Fibroblast of skin of abdomen (primary cell): ENCODE results near the gene IQGAP3.

ENCODE experiments used
- DNase-seq: peaks from one replicate; pipeline ENCODE4 v3.0.0-alpha.2; 2013

Gene IQGAP3

DNA sequence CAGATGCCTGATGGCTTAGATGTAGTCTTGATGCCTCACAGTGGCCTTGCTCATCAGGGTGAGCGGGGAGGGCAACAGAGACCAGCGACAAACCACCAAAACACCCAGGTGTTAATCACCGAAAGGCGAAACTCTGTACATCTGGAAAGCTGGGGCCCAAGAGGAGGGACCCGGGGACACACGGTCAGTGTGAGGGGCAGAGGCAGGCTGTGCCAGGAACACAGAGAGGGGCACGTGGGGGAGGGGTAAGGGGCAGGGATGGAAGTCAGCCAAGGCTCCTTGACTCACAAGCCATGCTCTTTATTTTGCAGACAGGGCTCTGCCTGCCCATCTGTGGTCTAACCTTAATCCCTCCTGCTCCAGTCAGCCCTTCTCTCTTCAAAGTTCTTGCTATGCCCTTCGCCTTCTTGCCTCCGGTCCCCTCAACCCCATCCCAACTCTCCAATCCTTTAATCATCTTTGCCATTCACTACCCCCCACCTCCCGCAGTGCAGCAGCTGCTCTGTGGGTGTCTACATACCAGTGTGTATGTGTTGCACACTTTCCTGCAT, 76.1 kb downstream of the IQGAP3 start:
- DNase-seq = peak; percentile 44

DNA sequence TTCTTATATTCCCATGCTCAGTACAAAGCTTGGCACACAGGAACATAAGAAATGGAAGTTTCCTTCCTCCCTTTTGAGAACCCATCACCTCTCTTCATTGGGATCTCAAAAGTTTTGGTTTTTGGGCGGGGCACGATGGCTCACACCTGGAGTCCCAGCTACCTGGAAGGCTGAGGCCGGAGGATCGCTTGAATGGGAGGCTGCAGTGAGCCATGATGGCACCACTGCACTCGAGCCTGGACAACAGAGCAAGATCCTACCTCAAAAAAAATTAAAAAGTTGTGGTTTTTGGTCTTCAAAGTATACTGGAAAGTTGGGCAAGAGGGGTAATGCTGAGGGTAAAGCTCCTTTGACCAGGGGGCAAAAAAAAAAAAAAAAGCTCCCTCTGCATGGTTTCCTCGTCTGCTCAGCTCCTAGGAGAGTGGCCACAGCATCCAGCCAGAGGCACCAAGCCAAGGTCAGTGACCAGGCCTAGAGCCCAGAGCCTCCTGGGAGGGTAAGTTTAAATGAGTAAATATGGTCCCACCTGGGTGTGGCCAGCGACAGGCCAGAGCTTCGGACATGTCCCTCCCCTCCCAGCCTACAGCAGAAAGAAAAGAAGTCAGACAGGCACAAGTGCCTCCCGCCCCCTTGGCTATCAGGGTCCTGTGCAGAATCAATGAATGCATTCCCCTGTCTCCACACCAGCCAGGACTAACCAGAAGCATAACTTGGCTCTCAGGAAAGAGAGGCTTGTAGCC, 76.8 kb downstream of the IQGAP3 start:
- DNase-seq = no peak

GRCh38 chr1:156494309-156494895, 78.0 kb downstream of the IQGAP3 start:
- no peak for DNase-seq

DNA sequence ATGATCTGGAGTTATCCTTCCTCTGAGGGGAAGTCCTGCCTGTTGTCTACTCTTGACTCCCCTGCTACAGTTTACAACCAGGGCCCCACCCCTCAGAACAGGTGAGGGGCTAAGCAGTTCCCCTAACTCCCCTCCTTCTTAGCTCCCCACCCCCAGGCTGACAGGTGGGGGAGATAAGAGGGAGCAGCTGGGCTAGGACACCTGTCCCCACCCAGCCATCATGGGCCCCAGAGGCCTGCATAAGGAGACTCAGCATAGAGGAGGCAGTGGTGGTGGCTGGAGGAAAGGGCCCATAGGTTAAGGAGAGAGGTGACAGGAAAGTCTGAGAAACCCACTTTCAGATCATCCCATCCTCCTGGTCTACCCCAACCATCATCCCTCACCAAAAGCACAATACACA, 78.6 kb downstream of the IQGAP3 start:
- DNase-seq = no peak

GRCh38 chr1:156493154-156493631, 79.2 kb downstream of the IQGAP3 start:
- DNase-seq = no peak

DNA sequence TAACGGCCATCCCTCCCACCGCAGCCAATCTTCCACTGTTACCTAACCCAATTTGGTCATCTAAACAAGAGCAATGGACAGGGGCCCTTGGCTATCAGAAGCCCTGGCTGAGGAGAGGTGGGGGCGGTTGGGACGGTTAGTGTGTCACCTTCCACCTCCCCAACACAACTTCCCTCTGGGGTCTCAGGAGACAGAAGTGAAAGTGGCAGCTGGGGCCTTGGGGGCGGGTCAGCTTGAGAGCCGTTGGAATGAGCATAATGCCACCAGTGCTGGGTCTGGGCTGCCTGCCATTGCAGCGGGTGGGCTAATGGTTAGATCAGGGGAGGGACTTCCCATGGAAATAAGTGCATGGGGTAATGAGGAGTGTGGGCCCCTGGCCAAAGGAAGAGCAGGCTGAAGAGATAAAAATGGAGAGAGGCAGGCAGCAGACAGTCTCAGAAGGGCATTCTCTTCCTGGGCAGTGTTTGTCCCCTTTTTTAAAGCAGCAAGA, 79.7 kb downstream of the IQGAP3 start:
- no peak for DNase-seq

DNA sequence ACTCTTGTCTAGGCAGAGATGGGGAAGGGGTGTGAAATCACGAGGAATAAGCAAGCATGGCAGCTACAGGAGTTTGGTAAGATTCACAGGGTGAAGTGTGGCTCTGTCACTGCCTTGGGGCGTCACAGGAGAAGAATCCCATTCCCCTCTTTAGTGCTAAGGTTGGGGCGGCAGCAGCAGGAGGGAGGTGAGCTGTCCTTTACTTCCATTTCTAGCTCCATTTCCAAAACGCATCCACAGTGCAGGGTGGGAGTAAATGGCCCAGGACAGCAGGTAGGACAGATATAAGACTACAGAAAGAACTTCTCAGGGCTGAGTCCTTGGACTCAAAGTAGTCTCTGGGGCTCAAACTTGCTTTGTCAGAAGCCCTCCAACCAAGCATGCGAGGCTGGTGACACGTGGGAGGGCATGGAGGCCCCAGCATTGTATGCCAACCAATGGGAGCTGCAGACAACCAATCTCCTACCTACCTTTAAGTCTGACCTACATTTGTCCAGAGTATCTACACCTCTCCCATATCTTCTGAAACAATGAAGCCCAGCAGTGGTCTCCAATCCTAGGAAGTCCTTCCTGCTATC, 80.3 kb downstream of the IQGAP3 start:
- DNase-seq = no peak

DNA sequence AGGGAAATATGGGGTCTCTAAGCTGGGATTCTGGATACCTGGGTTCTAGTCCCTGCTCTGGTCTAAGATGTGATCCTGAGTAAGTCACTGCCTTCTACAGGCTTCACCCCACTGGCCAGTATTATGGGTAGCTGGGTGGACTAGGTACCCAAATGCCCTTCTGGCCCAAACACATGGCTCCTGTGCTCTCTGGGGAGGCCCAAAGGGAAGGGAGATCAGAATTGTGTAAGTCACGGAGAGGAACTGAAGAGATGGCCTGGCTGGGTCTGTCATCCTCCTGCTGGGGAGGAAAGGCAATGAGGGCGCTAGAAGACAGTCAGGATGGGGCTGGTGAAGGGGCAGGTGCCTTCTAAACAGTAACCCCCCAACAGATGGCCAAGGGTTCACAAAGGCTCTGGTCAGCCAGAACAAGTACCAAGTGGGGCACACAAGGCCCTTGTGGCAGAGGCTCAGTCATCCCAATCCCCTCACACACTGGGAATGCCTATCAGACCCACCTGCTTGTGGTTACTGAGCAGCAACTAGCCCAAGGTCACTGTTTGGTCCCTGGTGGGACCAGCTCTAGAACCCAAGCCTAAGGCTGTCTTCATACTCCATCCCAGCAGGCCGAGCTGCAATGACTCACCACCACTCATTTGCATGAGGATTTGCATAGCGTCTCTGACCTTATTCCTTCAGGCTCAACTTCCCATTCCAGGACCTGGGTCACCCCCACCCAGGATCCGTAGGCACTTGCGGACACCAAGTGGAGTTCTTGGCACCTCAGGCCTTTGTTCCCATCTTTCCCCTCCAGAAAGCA, 81.0 kb downstream of the IQGAP3 start:
- DNase-seq = no peak

GRCh38 chr1:156490401-156491032, 81.8 kb downstream of the IQGAP3 start:
- peak; percentile 6 for DNase-seq

DNA sequence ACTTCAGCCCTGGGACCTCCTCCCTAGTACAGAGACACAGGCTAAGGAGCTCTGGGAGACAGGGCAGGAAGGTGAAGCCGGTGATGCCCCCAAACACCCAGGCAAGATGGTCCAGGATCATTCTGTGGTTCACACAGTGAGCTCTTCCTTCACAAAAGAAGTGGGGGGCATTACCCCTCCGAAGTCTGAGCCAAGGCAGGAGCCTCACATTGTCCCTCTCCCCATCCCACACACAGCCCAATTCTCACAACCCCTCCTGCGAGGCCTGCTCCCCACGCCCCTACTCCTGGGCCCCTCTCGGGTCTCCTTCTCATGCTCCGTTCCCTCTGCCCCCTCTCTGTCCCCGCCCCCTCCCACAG, 82.5 kb downstream of the IQGAP3 start:
- DNase-seq = no peak

DNA sequence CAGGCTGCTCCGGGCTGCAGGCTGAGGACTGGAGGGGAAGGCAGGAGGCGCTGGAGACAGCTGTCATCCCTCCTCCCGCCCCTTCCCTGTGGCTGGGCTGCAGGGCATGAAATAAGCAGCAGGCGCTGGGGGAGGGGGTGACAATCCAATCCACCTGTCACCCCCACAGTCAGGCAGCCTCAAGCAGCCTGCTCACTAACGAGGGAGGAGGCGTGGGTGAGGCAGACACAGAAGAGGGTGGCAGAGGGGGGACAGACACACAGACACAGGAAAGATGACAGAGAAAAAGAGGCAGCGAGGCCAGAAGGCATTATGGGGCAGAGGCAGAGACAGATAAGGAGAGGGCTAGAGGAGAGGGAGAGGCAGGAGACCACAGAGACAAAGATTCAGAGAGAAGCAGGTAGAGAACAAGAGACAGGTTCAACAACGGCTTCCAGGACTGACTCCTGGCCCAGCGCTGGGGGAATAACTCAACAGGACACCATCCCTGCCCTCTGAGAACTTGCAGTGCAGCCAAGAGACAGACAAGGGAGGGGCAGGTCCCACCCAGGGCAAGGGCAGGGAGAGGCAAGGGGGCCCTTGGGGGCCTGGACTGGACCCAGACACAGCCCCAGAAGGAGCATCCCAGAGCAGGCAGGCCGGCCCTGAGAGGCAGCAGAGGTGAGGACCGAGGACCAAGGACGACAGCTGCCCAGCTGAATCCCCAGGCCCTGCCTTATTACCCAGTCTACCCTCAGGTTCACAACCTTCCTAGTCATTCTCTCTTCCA, 83.0 kb downstream of the IQGAP3 start:
- no peak for DNase-seq

GRCh38 chr1:156488566-156489165, 83.7 kb downstream of the IQGAP3 start:
- DNase-seq = no peak

DNA sequence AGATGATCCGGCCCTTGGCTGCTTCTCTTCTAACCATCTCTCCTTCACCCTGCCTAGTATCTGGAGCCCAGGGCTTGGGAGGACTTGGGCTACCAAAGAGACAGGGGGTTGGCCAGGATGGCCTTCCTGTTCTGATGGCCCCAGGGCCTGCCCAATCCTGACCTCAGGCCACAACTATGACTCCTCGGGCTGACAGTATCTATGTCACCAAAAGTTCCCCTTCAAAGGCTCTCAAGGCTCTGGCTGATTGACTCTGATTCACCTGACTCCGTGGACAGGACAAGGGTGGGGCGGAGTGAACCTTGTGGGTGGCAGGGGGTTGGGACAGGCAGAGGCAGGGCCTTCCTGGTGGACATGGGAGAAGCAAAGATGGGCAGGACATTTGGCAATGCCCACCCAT, 84.5 kb downstream of the IQGAP3 start:
- DNase-seq = no peak

GRCh38 chr1:156486421-156487344, 85.7 kb downstream of the IQGAP3 start:
- DNase-seq = no peak

- no peak for DNase-seq
Observed at GRCh38 chr1:156485984-156486383, 86.4 kb downstream of the IQGAP3 start.

DNA sequence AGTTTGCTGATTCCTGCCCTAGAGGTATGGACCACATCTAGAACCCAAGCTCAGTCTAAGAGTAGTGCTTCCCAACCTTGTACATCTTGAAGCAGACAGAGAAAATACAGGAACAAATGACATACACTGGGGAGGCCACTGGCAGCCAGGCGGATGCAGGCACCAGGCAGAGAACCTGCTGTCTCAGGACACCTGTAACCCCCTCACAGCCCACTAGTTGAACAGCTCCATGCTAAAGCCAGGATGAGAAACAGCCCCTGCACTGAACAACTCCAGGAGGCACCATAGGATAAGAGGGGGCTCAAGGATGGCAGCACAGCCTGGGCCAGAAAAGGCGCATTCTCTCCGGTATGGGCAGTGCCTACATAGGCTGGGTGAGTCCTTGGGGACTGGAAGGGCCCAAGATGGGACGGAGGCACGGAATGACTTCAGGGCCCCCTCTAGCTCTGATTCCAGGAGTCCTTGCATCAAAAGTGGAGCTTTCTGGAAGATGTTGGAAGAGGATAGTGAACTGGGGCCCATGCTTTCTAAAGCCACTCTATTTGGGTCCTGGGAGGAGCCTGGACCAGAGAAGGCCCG, 87.8 kb downstream of the IQGAP3 start:
- DNase-seq = no peak

GRCh38 chr1:156483397-156483796, 89.0 kb downstream of the IQGAP3 start:
- no peak for DNase-seq

DNA sequence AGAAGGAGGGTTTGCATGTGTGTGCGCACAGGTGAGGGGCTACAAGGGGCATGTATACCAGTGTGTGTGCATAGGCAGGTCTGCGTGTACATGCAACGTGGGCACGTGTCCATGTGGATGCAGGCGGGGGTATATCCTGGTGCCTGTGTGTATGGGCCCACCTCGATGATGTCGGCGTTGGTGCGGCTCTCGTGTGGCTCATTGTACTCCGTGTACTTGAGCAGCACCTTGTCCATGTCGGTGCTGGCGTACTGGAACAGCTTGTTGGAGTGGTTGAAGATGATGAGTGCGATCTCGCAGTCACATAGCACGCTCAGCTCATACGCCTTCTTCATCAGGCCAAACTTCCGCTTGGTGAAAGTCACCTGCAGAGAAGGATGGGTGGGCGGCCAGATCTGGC, 90.1 kb downstream of the IQGAP3 start:
- no peak for DNase-seq

- DNase-seq = no peak
Observed at GRCh38 chr1:156481527-156481926, 90.8 kb downstream of the IQGAP3 start.
